ENCODE data around the gene PFDN6. TPM values are rescaled to one million over a fixed set of nuclear protein-coding genes. Genes with fewer than 3 reads are reported as not detected.
A peak's percentile ranks its signal among the peaks of the same experiment; 100 is the strongest.

Gene PFDN6
- polyA plus RNA-seq, 2 donors, result 127 to 293 TPM

DNA sequence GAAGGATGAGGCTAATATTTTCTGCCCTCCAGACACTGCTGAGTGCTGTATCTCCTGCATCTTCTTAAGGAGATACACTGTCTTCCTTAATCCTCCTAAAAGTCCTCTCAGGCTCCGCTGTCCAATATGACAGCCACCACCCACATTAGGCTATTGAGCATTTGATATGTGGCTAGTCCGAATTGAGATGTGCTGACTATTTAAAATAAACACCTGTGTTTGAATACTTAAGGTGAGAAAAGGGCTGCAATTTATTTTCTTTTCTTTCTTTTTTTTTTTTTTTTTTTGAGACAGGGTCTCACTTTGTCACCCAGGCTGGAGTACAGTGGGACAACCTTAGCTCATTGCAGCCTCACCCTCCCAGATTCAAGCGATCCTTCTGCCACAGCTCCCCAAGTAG, 12.5 kb downstream of the PFDN6 start:
- H3K36me3 ChIP-seq (ENCODE audit: control insufficient read depth in 2 of 2, insufficient read depth in 2 of 2, low read length in 1 of 2), result peaks cover 7 to 15% of the 10 kb centered on the region in 2 donors
- no peaks in the 10 kb centered on the region for H3K27me3 ChIP-seq (ENCODE audit: control insufficient read depth in 1 of 2, insufficient read depth in 2 of 2, low read length in 2 of 2)
- no peak overlapping the region for H3K4me3 ChIP-seq (ENCODE audit: low read depth in 1 of 2, low read length in 2 of 2)
- WGBS, 2 donors, result 90 to 91% methylated on average over 3 of the region's 3 CpGs
- H3K4me1 ChIP-seq (ENCODE audit: control insufficient read depth in 2 of 2, insufficient read depth in 2 of 2, low read length in 1 of 2), result peaks cover 0 to 7% of the 10 kb centered on the region in 2 donors
- H3K27ac ChIP-seq (ENCODE audit: low read depth in 2 of 2, low read length in 1 of 2), result no peak overlapping the region
- no peaks in the 10 kb centered on the region for H3K9me3 ChIP-seq (ENCODE audit: control insufficient read depth in 2 of 2, insufficient read depth in 1 of 2, low read depth in 1 of 2, low read length in 1 of 2)

- Histone ChIP-seq H3K27ac (ENCODE audit: low read depth in 2 of 2, low read length in 1 of 2) (no peak overlapping the region), H3K9me3 (ENCODE audit: control insufficient read depth in 2 of 2, insufficient read depth in 1 of 2, low read depth in 1 of 2, low read length in 1 of 2) (no peaks in the 10 kb centered on the region), H3K27me3 (ENCODE audit: control insufficient read depth in 1 of 2, insufficient read depth in 2 of 2, low read length in 2 of 2) (no peaks in the 10 kb centered on the region), H3K4me3 (ENCODE audit: low read depth in 1 of 2, low read length in 2 of 2) (no peak overlapping the region), H3K36me3 (ENCODE audit: control insufficient read depth in 2 of 2, insufficient read depth in 2 of 2, low read length in 1 of 2) (peaks cover 7 to 15% of the 10 kb centered on the region in 2 donors), H3K4me1 (ENCODE audit: control insufficient read depth in 2 of 2, insufficient read depth in 2 of 2, low read length in 1 of 2) (no peaks in the 10 kb centered on the region)
- WGBS, 2 donors, result 83 to 88% methylated on average over 16 of the region's 16 CpGs
These were observed 14.8 kb downstream of the PFDN6 start for GRCh38 chr6:33304216-33304615.

DNA sequence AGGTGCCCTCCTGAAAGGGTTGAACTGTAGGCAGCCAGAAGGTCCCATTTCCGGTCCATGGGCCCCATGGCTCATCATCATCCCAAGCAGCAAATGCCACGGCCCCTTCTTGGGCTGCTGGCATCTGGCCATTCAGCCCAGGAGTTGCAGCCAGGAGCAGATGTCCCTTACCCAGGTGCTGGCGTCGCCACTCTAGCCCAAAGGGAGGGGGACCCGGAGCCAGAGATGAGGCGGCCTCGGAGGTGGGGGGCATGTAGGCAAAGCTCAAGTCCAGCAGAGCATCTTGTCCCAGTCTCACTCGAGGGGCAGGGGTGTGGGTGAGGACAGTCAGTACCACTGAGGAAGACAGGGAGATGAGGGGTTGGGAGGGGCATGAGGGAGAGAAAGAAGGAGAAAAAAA, 15.7 kb downstream of the PFDN6 start:
- Histone ChIP-seq H3K4me3 (ENCODE audit: low read depth in 1 of 2, low read length in 2 of 2) (no peak overlapping the region), H3K36me3 (ENCODE audit: control insufficient read depth in 2 of 2, insufficient read depth in 2 of 2, low read length in 1 of 2) (peaks cover 7 to 15% of the 10 kb centered on the region in 2 donors), H3K9me3 (ENCODE audit: control insufficient read depth in 2 of 2, insufficient read depth in 1 of 2, low read depth in 1 of 2, low read length in 1 of 2) (no peaks in the 10 kb centered on the region), H3K27ac (ENCODE audit: low read depth in 2 of 2, low read length in 1 of 2) (no peak overlapping the region), H3K27me3 (ENCODE audit: control insufficient read depth in 1 of 2, insufficient read depth in 2 of 2, low read length in 2 of 2) (no peaks in the 10 kb centered on the region), H3K4me1 (ENCODE audit: control insufficient read depth in 2 of 2, insufficient read depth in 2 of 2, low read length in 1 of 2) (no peaks in the 10 kb centered on the region)
- 79 to 81% methylated on average over 8 of the region's 8 CpGs for WGBS, 2 donors

GRCh38 chr6:33306356-33306755, 17.0 kb downstream of the PFDN6 start:
- Histone ChIP-seq H3K4me1 (ENCODE audit: control insufficient read depth in 2 of 2, insufficient read depth in 2 of 2, low read length in 1 of 2) (no peaks in the 10 kb centered on the region), H3K4me3 (ENCODE audit: low read depth in 1 of 2, low read length in 2 of 2) (no peak overlapping the region), H3K9me3 (ENCODE audit: control insufficient read depth in 2 of 2, insufficient read depth in 1 of 2, low read depth in 1 of 2, low read length in 1 of 2) (no peaks in the 10 kb centered on the region), H3K36me3 (ENCODE audit: control insufficient read depth in 2 of 2, insufficient read depth in 2 of 2, low read length in 1 of 2) (peaks cover 7 to 15% of the 10 kb centered on the region in 2 donors), H3K27me3 (ENCODE audit: control insufficient read depth in 1 of 2, insufficient read depth in 2 of 2, low read length in 2 of 2) (no peaks in the 10 kb centered on the region), H3K27ac (ENCODE audit: low read depth in 2 of 2, low read length in 1 of 2) (no peak overlapping the region)
- 78 to 80% methylated on average over 4 of the region's 4 CpGs for WGBS, 2 donors

GRCh38 chr6:33312361-33313104, 23.1 kb downstream of the PFDN6 start:
- H3K4me1 ChIP-seq (ENCODE audit: control insufficient read depth in 2 of 2, insufficient read depth in 2 of 2, low read length in 1 of 2), result peaks cover 4 to 18% of the 10 kb centered on the region in 2 donors
- WGBS, 2 donors, result 5 to 6% methylated on average over 29 of the region's 29 CpGs
- peak overlapping the region; percentile 83 to 88 for H3K4me3 ChIP-seq (ENCODE audit: low read depth in 1 of 2, low read length in 2 of 2)
- H3K9me3 ChIP-seq (ENCODE audit: control insufficient read depth in 2 of 2, insufficient read depth in 1 of 2, low read depth in 1 of 2, low read length in 1 of 2), result no peaks in the 10 kb centered on the region
- peak overlapping the region; percentile 97 to 98 for H3K27ac ChIP-seq (ENCODE audit: low read depth in 2 of 2, low read length in 1 of 2)
- H3K36me3 ChIP-seq (ENCODE audit: control insufficient read depth in 2 of 2, insufficient read depth in 2 of 2, low read length in 1 of 2), result no peaks in the 10 kb centered on the region
- H3K27me3 ChIP-seq (ENCODE audit: control insufficient read depth in 1 of 2, insufficient read depth in 2 of 2, low read length in 2 of 2), result no peaks in the 10 kb centered on the region

DNA sequence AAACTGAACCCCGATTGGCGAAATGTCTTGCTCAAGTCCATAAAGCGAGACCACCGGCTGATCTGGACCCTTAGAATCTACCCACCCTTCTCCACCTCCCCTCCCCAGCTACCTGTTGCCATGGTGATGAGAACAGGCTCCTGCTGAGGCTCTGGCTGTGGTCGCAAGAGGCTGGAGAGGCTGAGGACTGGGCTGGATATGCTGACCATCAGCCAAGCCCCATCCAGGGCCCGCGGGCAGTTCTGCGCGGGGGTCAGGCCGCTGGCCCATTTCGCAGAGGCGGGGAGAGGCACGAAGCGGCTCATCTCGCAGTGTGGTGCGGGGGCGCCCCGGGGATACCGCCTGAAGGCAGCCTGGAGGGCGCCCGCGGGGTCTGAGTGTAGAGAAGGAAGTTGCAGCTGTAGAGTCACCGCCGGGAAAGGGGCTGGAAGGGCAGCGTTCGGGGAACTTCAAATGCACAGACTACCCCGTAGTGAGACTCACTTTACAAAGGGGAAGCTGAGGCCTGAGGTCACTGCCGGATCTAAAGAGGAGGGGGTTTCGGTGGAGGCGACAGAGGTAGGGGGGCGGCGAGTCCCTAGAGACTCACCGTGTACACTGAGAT, 23.8 kb downstream of the PFDN6 start:
- H3K27ac ChIP-seq (ENCODE audit: low read depth in 2 of 2, low read length in 1 of 2), result peak overlapping the region; percentile 97 to 98
- WGBS, 2 donors, result 0 to 1% methylated on average over 33 of the region's 33 CpGs
- H3K4me1 ChIP-seq (ENCODE audit: control insufficient read depth in 2 of 2, insufficient read depth in 2 of 2, low read length in 1 of 2), result peaks cover 4 to 18% of the 10 kb centered on the region in 2 donors
- no peaks in the 10 kb centered on the region for H3K36me3 ChIP-seq (ENCODE audit: control insufficient read depth in 2 of 2, insufficient read depth in 2 of 2, low read length in 1 of 2)
- H3K27me3 ChIP-seq (ENCODE audit: control insufficient read depth in 1 of 2, insufficient read depth in 2 of 2, low read length in 2 of 2), result no peaks in the 10 kb centered on the region
- peak overlapping the region; percentile 83 to 88 for H3K4me3 ChIP-seq (ENCODE audit: low read depth in 1 of 2, low read length in 2 of 2)
- H3K9me3 ChIP-seq (ENCODE audit: control insufficient read depth in 2 of 2, insufficient read depth in 1 of 2, low read depth in 1 of 2, low read length in 1 of 2), result no peaks in the 10 kb centered on the region

DNA sequence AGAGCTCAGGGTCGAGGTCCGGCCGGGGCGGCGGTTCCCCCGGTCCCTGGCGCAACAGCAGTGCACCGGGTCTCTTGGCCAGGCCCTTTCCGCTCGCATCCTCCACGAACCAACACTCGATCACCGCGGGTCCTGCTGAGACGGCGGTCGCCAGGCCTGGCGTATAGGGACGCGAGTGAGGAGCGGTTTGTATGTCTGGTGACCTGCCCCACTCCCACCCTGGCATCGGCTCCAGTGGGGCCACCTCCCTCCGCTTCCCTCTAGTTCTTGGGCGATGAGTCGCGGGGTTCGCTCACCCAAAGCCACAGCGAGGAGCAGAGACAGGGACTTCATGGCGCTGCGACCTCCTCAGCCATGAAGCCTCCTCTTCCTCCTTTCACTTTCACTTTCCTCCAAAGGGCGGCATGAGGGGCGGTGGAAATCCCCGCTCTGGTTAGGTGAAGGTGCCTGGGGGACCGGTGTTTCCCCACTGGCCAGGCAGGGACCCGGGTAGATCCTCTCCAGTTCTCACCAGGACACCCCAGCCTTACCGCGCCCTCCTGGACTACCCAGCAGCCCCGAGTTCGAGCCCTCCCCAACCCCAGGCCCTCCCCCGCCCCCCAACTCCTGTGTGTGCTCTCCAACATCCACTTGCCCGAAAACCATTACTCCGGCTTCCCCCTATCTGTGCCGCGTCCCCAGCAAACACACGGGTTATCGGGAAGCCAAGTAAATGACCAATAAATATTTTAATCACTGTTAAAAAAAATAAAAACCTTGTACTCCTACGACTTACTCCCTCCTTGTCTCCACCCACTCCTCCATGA, 24.5 kb downstream of the PFDN6 start, which contains the start of gene TAPBP:
Gene TAPBP, minus strand, starts transcription at position 370 of the 806 bp plus-strand sequence. Its CDS starts 37 bp downstream, at position 333.
- H3K27me3 ChIP-seq (ENCODE audit: control insufficient read depth in 1 of 2, insufficient read depth in 2 of 2, low read length in 2 of 2), result no peaks in the 10 kb centered on the region
- 0 to 1% methylated on average over 47 of the region's 47 CpGs for WGBS, 2 donors
- peaks cover under 1 to 5% of the 10 kb centered on the region in 2 donors for H3K36me3 ChIP-seq (ENCODE audit: control insufficient read depth in 2 of 2, insufficient read depth in 2 of 2, low read length in 1 of 2)
- H3K27ac ChIP-seq (ENCODE audit: low read depth in 2 of 2, low read length in 1 of 2), result peak within 1 kb of the TSS; percentile 97 to 98
- peaks cover 4 to 18% of the 10 kb centered on the region in 2 donors for H3K4me1 ChIP-seq (ENCODE audit: control insufficient read depth in 2 of 2, insufficient read depth in 2 of 2, low read length in 1 of 2)
- H3K4me3 ChIP-seq (ENCODE audit: low read depth in 1 of 2, low read length in 2 of 2), result peak within 1 kb of the TSS; percentile 83 to 88
- H3K9me3 ChIP-seq (ENCODE audit: control insufficient read depth in 2 of 2, insufficient read depth in 1 of 2, low read depth in 1 of 2, low read length in 1 of 2), result no peaks in the 10 kb centered on the region

DNA sequence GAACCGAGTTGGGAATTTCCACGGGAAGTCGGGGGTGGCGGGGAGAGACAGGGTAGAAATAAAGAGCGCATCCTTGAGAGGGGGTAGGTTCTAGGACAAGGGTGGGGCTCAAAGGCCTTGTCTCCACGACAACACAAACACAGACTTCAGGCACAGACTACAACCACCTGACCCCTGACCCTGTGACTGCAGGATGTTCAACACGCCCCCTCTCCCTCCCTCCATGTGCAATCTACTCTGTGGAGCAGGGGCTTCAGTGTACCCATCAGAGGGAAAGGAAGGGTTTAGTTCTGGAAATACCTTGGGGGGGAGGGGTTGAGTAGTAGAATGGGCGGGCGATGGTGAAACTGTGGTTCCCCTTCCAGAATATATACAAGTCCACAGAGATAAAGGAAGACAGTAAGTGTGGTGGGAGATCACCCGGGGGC, 25.1 kb downstream of the PFDN6 start:
- H3K27me3 ChIP-seq (ENCODE audit: control insufficient read depth in 1 of 2, insufficient read depth in 2 of 2, low read length in 2 of 2), result no peaks in the 10 kb centered on the region
- peaks cover 7 to 10% of the 10 kb centered on the region in 2 donors for H3K36me3 ChIP-seq (ENCODE audit: control insufficient read depth in 2 of 2, insufficient read depth in 2 of 2, low read length in 1 of 2)
- H3K4me1 ChIP-seq (ENCODE audit: control insufficient read depth in 2 of 2, insufficient read depth in 2 of 2, low read length in 1 of 2), result peaks cover 4 to 18% of the 10 kb centered on the region in 2 donors
- WGBS, 2 donors, result 2% methylated on average over 10 of the region's 10 CpGs
- H3K9me3 ChIP-seq (ENCODE audit: control insufficient read depth in 2 of 2, insufficient read depth in 1 of 2, low read depth in 1 of 2, low read length in 1 of 2), result no peaks in the 10 kb centered on the region
- peak overlapping the region; percentile 97 to 98 for H3K27ac ChIP-seq (ENCODE audit: low read depth in 2 of 2, low read length in 1 of 2)
- peak overlapping the region; percentile 83 to 88 for H3K4me3 ChIP-seq (ENCODE audit: low read depth in 1 of 2, low read length in 2 of 2)
